Liver (tissue), 9 donors: ENCODE data around the gene OR5AC2. TPM values are rescaled to one million over a fixed set of nuclear protein-coding genes. Genes with fewer than 3 reads are reported as not detected.

Source experiments
- DNase-seq: peaks from one replicate; pipeline ENCODE4 v3.0.0-alpha.2; 2017; ENCODE audit warnings: low spot score
- H3K27ac ChIP-seq, 2 donors: one replicate each; pipeline ENCODE4 v1.7.0; 2013; ENCODE audit warnings: inconsistent platforms in 2 of 2, low read length in 2 of 2, control low read depth in 1 of 2, low read depth in 1 of 2, mild to moderate bottlenecking in 1 of 2
- H3K27me3 ChIP-seq, 4 donors: one replicate each; pipeline versions ENCODE4 v1.6.1 to v1.7.0; 2013; ENCODE audit warnings: low read length in 3 of 4, inconsistent platforms in 1 of 4, mild to moderate bottlenecking in 1 of 4, moderate library complexity in 1 of 4; ENCODE audit not compliant: control insufficient read depth in 4 of 4, insufficient read depth in 4 of 4
- H3K36me3 ChIP-seq, 4 donors: one replicate each; pipeline versions ENCODE4 v1.6.1 to v1.7.0; 2013; ENCODE audit warnings: low read length in 3 of 4, mild to moderate bottlenecking in 3 of 4, low read depth in 1 of 4, moderate library complexity in 1 of 4; ENCODE audit not compliant: control insufficient read depth in 4 of 4, insufficient read depth in 3 of 4
- H3K4me1 ChIP-seq, 4 donors: one replicate each; pipeline versions ENCODE4 v1.6.1 to v1.7.0; 2013; ENCODE audit warnings: low read length in 3 of 4, mild to moderate bottlenecking in 3 of 4, moderate library complexity in 1 of 4; ENCODE audit not compliant: control insufficient read depth in 4 of 4, insufficient read depth in 4 of 4
- H3K4me3 ChIP-seq, 3 donors: one replicate each; pipeline versions ENCODE4 v1.6.1 to v1.7.0; 2013; ENCODE audit warnings: low read length in 3 of 3, control low read depth in 1 of 3, low read depth in 1 of 3, mild to moderate bottlenecking in 1 of 3
- H3K9ac ChIP-seq, 2 donors: one replicate each; pipeline ENCODE4 v1.7.0; 2013; ENCODE audit warnings: low read length in 2 of 2, mild to moderate bottlenecking in 2 of 2, moderate library complexity in 2 of 2, control low read depth in 1 of 2, low read depth in 1 of 2
- H3K9me3 ChIP-seq, 4 donors: one replicate each; pipeline versions ENCODE4 v1.6.1 to v1.7.0; 2013; ENCODE audit warnings: low read length in 3 of 4; ENCODE audit not compliant: control insufficient read depth in 4 of 4
- ATF3 ChIP-seq: IDR thresholded peaks from 2 replicates; pipeline ENCODE4 v1.6.1; 2016; ENCODE audit warnings: antibody characterized with exemption
- EGR1 ChIP-seq, 2 donors: IDR thresholded peaks; 2 replicates each; pipeline ENCODE4 v1.6.1; 2016 to 2018; ENCODE audit warnings: antibody characterized with exemption in 2 of 2, low read depth in 2 of 2
- FOXA2 ChIP-seq: IDR thresholded peaks from 2 replicates; pipeline ENCODE4 v1.6.1; 2016; ENCODE audit warnings: antibody characterized with exemption
- GABPA ChIP-seq, 2 donors: IDR thresholded peaks in 1 of 2; conservative IDR thresholded peaks in 1 of 2; 2 replicates each; pipeline ENCODE4 v1.6.1; 2016; ENCODE audit warnings: antibody characterized with exemption in 2 of 2, mild to moderate bottlenecking in 1 of 2, moderate library complexity in 1 of 2
- HNF4A ChIP-seq, 2 donors: conservative IDR thresholded peaks; 2 replicates each; pipeline ENCODE4 v1.6.1; 2016; ENCODE audit warnings: antibody characterized with exemption in 2 of 2, mild to moderate bottlenecking in 2 of 2
- HNF4G ChIP-seq: IDR thresholded peaks from 2 replicates; pipeline ENCODE4 v1.6.1; 2016; ENCODE audit warnings: antibody characterized with exemption
- JUND ChIP-seq, 2 donors: IDR thresholded peaks; 2 replicates each; pipeline ENCODE4 v1.6.1; 2016; ENCODE audit warnings: antibody characterized with exemption in 2 of 2
- MAX ChIP-seq: IDR thresholded peaks from 2 replicates; pipeline ENCODE4 v1.6.1; 2016; ENCODE audit warnings: antibody characterized with exemption
- RAD21 ChIP-seq, 2 donors: IDR thresholded peaks; 2 replicates each; pipeline ENCODE4 v1.6.1; 2016; ENCODE audit warnings: antibody characterized with exemption in 2 of 2, mild to moderate bottlenecking in 2 of 2
- REST ChIP-seq: IDR thresholded peaks from 2 replicates; pipeline ENCODE4 v1.6.1; 2016; ENCODE audit warnings: antibody characterized with exemption, mild to moderate bottlenecking
- RXRA ChIP-seq, 2 donors: IDR thresholded peaks; 2 replicates each; pipeline ENCODE4 v1.6.1; 2017 to 2018; ENCODE audit warnings: antibody characterized with exemption in 2 of 2, mild to moderate bottlenecking in 1 of 2
- SP1 ChIP-seq: IDR thresholded peaks from 2 replicates; pipeline ENCODE4 v1.6.1; 2018; ENCODE audit warnings: antibody characterized with exemption, mild to moderate bottlenecking
- TAF1 ChIP-seq: conservative IDR thresholded peaks from 2 replicates; pipeline ENCODE4 v1.6.1; 2016; ENCODE audit warnings: antibody characterized with exemption, mild to moderate bottlenecking
- YY1 ChIP-seq: IDR thresholded peaks from 2 replicates; pipeline ENCODE4 v1.6.1; 2016; ENCODE audit warnings: antibody characterized with exemption, mild to moderate bottlenecking
- ZBTB33 ChIP-seq: IDR thresholded peaks from 2 replicates; pipeline ENCODE4 v1.6.1; 2016; ENCODE audit warnings: antibody characterized with exemption
- WGBS: extraction: QIAGEN DNeasy Blood & Tissue Kit; methylation state at CpG from one replicate; pipeline ENCODE4 v1.1.7; 2013; 5-methylcytosine and 5-hydroxymethylcytosine counted together
- polyA plus RNA-seq, 2 donors: library from polyadenylated mRNA; stranded (reverse) in 1 of 2; unstranded in 1 of 2; fragments of 200-250 nt in 1 of 2; fragments of >200 nt in 1 of 2; fragmentation: Nextera tagmentation in 1 of 2; extraction: Ambion mirVana in 1 of 2; gene quantifications; one replicate each; pipeline versions ENCODE4 v1.2.1 to v1.2.3, GENCODE V29; 2013 to 2015
- total RNA-seq, 2 donors: library from RNA; depleted of rRNA; stranded (reverse); fragments of >200 nt; gene quantifications; one replicate each; pipeline ENCODE4 v1.2.3, GENCODE V29; 2014
- donor health status: healthy.
- donor health status: healthy.
- donor health status: healthy.
- donor health status: healthy.
- donor health status: healthy.

Gene OR5AC2
- total and polyA plus RNA-seq, 4 donors: not detected

GRCh38 chr3:98095882-98096281 lies 8.9 kb downstream of the OR5AC2 start:
- TF ChIP-seq TAF1 (no peak), HNF4A (conservative IDR thresholded peaks at IDR 0.05) (no peak), HNF4G (no peak), REST (no peak), EGR1 (IDR thresholded peaks at IDR 0.05; ENCODE audit: low read depth in 2 of 2) (no peak), FOXA2 (no peak), MAX (no peak), ZBTB33 (no peak), RAD21 (IDR thresholded peaks at IDR 0.05) (no peak), GABPA (IDR thresholded peaks at IDR 0.05 in 1 of 2, conservative IDR thresholded peaks at IDR 0.05 in 1 of 2) (no peak), SP1 (no peak), JUND (IDR thresholded peaks at IDR 0.05) (no peak), ATF3 (no peak), RXRA (IDR thresholded peaks at IDR 0.05) (no peak)
- no peak overlapping the region for H3K27ac ChIP-seq
- no peak overlapping the region for H3K4me3 ChIP-seq
- H3K27me3 ChIP-seq: no peaks in the 10 kb centered on the region
- no peaks in the 10 kb centered on the region for H3K9me3 ChIP-seq
- H3K9ac ChIP-seq: no peak overlapping the region
- no peaks in the 10 kb centered on the region for H3K36me3 ChIP-seq
- no peaks in the 10 kb centered on the region for H3K4me1 ChIP-seq
- no peak for DNase-seq
- 72% methylated on average over 5 of the region's 5 CpGs for WGBS

GRCh38 chr3:98099848-98100247 lies 12.9 kb downstream of the OR5AC2 start:
- Histone ChIP-seq H3K27ac (no peak overlapping the region), H3K9me3 (no peaks in the 10 kb centered on the region), H3K27me3 (no peaks in the 10 kb centered on the region), H3K36me3 (no peaks in the 10 kb centered on the region), H3K9ac (no peak overlapping the region), H3K4me1 (no peaks in the 10 kb centered on the region), H3K4me3 (no peak overlapping the region)
- WGBS: 85% methylated on average over 4 of the region's 4 CpGs
- TF ChIP-seq EGR1 (IDR thresholded peaks at IDR 0.05; ENCODE audit: low read depth in 2 of 2) (no peak), YY1 (no peak), REST (no peak), GABPA (IDR thresholded peaks at IDR 0.05 in 1 of 2, conservative IDR thresholded peaks at IDR 0.05 in 1 of 2) (no peak)
- DNase-seq: no peak
